Muscle of leg (tissue), 11 donors: ENCODE data around the gene MIF4GD. TPM values are rescaled to one million over a fixed set of nuclear protein-coding genes. Genes with fewer than 3 reads are reported as not detected.

Experiments
- DNase-seq: peaks from one replicate; pipeline ENCODE4 v3.0.0; 2013
- H3K27ac ChIP-seq: one replicate; pipeline ENCODE4 v1.5.1; 2013; ENCODE audit warnings: mild to moderate bottlenecking, low read length, control low read depth
- H3K27me3 ChIP-seq: one replicate; pipeline ENCODE4 v1.6.1; 2013; ENCODE audit warnings: low read length; ENCODE audit not compliant: control insufficient read depth, insufficient read depth
- H3K36me3 ChIP-seq: one replicate; pipeline ENCODE4 v1.6.1; 2013; ENCODE audit warnings: low read length; ENCODE audit not compliant: control insufficient read depth, insufficient read depth
- H3K4me1 ChIP-seq: one replicate; pipeline ENCODE4 v1.6.1; 2013; ENCODE audit warnings: low read length; ENCODE audit not compliant: control insufficient read depth, insufficient read depth
- H3K4me3 ChIP-seq: one replicate; pipeline ENCODE4 v1.5.1; 2013; ENCODE audit warnings: low read length, control low read depth
- H3K9me3 ChIP-seq: replicated peaks from 2 replicates; pipeline ENCODE4 v1.6.1; 2013; ENCODE audit warnings: low read depth, low read length; ENCODE audit not compliant: control insufficient read depth
- WGBS: methylation state at CpG from one replicate; pipeline ENCODE4 v1.1.5; 2013; ENCODE audit warnings: missing lambda C conversion rate; ENCODE audit not compliant: insufficient coverage; 5-methylcytosine and 5-hydroxymethylcytosine counted together
- polyA plus RNA-seq, 8 donors: library from polyadenylated mRNA; unstranded; fragments of 120-200 nt; gene quantifications; one replicate each; pipeline versions ENCODE4 v1.2.1 to v1.2.3, GENCODE V29; 2013; ENCODE audit warnings: inconsistent platforms in 1 of 8, low replicate concordance in 1 of 8; ENCODE audit not compliant: insufficient read length in 8 of 8, insufficient read depth in 1 of 8
- total RNA-seq: library from RNA; stranded (reverse); fragments of 120-200 nt; gene quantifications from one replicate; pipeline ENCODE4 v1.2.4, GENCODE V29; 2013

Gene MIF4GD
- total and polyA plus RNA-seq, 9 donors: 9.4 to 14.8 (median 12.5) TPM

DNA sequence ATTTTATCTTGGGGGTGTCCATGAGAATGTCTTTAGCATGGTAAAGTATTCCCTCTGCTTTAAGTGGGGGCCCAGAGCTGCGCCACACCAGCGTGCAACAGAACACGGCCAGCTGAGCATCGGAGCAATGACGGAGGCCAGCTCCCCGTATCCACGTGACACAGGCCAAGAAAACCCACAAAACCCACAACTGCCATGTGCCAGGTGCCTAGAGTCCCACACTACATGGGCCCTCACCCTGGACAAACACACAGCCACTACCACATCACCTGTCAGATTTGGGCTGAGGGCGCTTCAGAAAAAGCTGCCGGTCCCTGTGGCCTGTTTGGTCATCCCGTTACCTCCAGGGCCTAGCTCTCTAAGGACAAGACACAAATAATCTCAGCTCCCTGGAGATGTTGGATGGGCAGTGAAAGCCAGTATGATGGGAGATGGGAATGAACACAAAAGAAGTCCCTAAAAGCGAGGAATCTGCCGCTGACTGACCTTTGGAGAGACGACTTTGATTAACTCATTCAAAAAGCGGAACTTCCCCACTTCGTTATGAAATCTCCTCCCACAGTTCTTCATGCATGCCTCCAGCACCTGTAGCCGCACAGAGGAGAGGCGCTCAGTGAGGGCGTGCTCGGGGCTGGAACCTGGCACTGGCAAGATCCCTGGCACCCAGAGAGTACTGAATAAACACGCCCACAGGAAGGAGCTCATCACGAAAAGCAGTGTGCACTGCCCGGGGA lies 26.7 kb downstream of the MIF4GD start:
- DNase-seq: no peak
- Histone ChIP-seq H3K27ac (no peak overlapping the region), H3K4me1 (peaks cover 13% of the 10 kb centered on the region), H3K9me3 (no peaks in the 10 kb centered on the region), H3K4me3 (no peak overlapping the region), H3K27me3 (no peaks in the 10 kb centered on the region), H3K36me3 (peaks cover 79% of the 10 kb centered on the region)
- 86% methylated on average over 19 of the region's 22 CpGs for WGBS

DNA sequence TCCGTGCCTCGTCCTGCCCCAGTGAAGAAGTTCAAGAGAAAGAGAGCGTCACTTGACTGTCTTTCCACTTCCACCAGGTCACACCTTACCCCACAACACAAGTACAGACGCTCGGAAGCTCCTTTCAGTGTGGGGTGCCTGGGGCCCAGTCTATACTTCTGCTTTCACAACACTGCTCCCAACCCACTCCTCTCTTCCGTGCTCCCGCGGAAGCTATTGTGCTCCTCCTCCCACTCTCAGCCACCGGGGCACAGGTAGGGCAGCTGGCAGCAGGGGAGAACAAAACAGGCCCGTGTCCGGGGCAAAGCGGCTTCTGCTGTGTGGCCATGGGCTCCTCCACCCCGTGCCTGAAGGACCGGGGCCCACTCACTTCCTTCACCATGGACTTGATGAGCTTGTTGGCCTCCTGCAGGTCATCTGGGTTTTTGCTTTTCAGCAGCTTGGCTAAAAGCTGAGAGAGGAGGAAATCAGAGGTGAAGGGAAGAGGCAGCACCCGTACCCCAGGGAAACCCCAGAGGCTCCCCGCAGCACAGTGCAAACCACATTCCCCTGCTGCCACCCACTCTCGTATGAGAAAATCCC lies 28.5 kb downstream of the MIF4GD start:
- H3K27ac ChIP-seq: no peak overlapping the region
- no peaks in the 10 kb centered on the region for H3K27me3 ChIP-seq
- peaks cover 91% of the 10 kb centered on the region for H3K36me3 ChIP-seq
- no peak for DNase-seq
- H3K4me3 ChIP-seq: no peak overlapping the region
- 92% methylated on average over 11 of the region's 17 CpGs for WGBS
- H3K4me1 ChIP-seq: peaks cover 3% of the 10 kb centered on the region
- no peaks in the 10 kb centered on the region for H3K9me3 ChIP-seq

DNA sequence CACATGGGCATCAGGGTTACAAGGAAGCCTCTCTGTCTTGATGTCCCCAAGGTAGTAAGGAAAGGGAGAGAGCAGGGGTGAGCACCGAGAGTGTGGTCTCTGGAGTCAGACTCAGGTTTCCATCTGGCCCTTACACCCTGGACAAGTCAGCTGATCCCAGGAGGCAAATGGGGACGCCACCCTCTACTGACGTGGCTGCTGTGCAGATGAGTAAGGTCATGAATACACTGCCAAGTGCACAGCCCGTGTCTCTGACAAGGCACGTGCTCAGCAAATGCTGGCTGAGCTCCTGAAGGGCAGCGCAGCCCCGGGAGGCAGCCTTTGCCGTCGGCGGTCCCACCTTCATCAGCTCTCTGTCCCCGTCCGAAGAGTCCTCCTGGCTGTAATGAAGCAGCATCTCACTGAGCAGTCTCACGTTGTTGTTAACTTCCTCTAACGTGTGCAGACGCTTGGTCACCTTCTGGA lies 29.0 kb downstream of the MIF4GD start:
- H3K36me3 ChIP-seq: peaks cover 95% of the 10 kb centered on the region
- H3K27ac ChIP-seq: no peak overlapping the region
- no peaks in the 10 kb centered on the region for H3K27me3 ChIP-seq
- peaks cover 4% of the 10 kb centered on the region for H3K4me1 ChIP-seq
- no peak overlapping the region for H3K4me3 ChIP-seq
- no peaks in the 10 kb centered on the region for H3K9me3 ChIP-seq
- DNase-seq: no peak
- 69% methylated on average over 15 of the region's 15 CpGs for WGBS

DNA sequence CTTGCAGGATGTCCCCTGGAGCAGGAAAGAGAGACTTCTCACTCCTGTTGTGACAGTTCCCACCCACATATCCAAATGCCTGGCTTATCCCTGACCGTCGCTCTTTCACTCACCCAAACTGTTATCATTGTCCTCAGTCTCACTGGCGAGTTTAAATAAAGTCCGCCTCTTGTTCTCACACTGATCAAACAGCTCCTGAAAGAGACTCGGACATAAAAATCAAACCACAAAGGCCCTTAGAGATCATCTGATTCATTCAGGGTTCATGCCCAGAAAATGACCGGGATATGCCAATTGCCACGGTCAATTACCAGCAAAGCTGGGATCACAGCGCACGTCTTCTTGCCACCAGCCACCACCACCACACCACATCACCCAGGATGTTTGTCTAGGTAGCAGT lies 29.5 kb downstream of the MIF4GD start:
- no peak overlapping the region for H3K27ac ChIP-seq
- WGBS: 78% methylated on average over 4 of the region's 9 CpGs
- H3K4me1 ChIP-seq: peaks cover 5% of the 10 kb centered on the region
- no peaks in the 10 kb centered on the region for H3K9me3 ChIP-seq
- peaks cover 99% of the 10 kb centered on the region for H3K36me3 ChIP-seq
- no peak overlapping the region for H3K4me3 ChIP-seq
- H3K27me3 ChIP-seq: no peaks in the 10 kb centered on the region
- DNase-seq: no peak

DNA sequence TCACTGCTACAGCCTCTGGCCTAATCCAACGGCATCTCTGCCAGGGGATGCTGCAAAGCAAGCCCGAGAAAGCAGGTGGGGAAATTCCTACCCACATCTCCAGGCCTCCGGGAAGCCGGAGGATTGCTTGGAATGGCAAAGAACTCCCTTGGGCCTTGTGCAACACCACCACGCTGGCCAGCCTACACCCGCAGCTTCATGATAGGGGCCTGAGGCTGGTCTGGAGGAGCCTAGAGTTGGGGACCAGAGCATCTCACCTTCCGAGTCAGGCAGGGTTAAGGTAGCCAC lies 29.9 kb downstream of the MIF4GD start:
- WGBS: 100% methylated on average over 1 of the region's 7 CpGs
- DNase-seq: no peak
- Histone ChIP-seq H3K4me1 (peaks cover 5% of the 10 kb centered on the region), H3K4me3 (no peak overlapping the region), H3K36me3 (peaks cover 95% of the 10 kb centered on the region), H3K9me3 (no peaks in the 10 kb centered on the region), H3K27me3 (no peaks in the 10 kb centered on the region), H3K27ac (no peak overlapping the region)

DNA sequence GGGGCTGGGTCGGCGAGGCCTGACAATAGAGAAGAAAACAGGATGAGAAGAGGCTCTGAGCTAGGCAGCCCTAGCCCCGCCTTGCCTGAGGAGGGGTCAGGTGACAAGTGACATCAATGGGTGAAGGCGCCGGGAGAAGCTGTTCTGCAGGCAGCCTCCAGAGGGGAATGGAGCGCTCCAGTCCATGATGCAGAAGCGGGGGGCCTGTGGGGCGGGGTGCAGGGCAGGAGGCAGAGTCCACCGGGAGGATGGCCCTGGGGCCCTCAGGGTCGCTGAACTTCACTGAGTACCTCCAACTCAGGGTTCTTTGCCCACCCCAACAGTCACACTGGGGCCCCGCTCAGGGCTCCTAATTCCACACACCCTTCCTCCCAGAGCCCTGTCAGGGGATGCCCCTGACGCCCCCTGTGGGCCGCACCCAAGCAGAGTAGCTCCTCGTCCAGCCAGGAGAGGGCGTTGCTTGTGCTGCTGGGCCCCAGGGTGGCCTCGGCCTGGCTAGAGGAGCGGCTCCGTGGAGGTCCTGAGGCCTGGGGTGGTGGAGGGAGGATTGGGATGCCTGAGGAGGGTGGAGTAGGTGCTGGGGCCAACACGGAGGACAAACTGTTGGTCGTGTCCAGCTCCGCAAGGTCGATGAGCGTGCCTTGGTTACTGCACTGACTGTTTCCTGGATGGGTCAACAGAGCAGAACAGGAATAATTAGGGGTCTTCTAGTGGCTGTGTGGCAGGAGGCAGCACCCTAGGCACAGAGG lies 30.5 kb downstream of the MIF4GD start:
- H3K4me3 ChIP-seq: no peak overlapping the region
- no peaks in the 10 kb centered on the region for H3K9me3 ChIP-seq
- peaks cover 5% of the 10 kb centered on the region for H3K4me1 ChIP-seq
- H3K36me3 ChIP-seq: peaks cover 94% of the 10 kb centered on the region
- 43% methylated on average over 21 of the region's 23 CpGs for WGBS
- no peak for DNase-seq
- no peaks in the 10 kb centered on the region for H3K27me3 ChIP-seq
- no peak overlapping the region for H3K27ac ChIP-seq

DNA sequence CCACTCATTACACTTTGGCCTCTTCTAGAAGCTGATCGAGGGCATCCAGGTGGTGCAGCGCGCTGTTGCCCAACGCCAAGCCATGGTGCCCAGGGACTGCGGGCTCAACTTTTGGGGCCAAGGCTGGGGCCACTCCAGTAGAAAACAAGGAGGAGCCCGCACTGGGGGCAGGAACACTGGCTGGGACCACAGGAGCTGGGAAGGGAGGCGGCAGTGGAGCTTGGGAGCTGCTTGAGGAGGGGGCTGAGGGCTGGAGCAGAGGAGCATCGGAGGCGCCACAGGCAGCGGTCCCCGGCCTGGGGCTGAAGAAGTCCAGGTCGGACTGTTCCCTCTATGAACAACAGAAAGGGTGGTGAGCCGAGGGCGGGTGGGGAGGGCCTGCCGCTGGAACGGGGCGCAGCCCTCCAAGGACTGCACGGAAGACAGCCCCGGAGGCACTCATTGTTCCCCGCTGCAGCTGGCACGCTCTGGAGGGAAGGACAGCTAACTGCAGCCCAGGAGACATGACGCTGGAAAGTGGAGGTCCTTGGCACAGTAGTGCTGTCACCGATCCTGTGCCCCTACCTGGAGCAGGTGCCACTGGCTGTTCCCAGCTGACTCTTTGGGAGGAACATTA lies 31.1 kb downstream of the MIF4GD start:
- H3K27ac ChIP-seq: no peak overlapping the region
- DNase-seq: no peak
- no peaks in the 10 kb centered on the region for H3K9me3 ChIP-seq
- 84% methylated on average over 22 of the region's 23 CpGs for WGBS
- H3K36me3 ChIP-seq: peaks cover 93% of the 10 kb centered on the region
- H3K27me3 ChIP-seq: no peaks in the 10 kb centered on the region
- H3K4me1 ChIP-seq: peaks cover 5% of the 10 kb centered on the region
- H3K4me3 ChIP-seq: no peak overlapping the region

DNA sequence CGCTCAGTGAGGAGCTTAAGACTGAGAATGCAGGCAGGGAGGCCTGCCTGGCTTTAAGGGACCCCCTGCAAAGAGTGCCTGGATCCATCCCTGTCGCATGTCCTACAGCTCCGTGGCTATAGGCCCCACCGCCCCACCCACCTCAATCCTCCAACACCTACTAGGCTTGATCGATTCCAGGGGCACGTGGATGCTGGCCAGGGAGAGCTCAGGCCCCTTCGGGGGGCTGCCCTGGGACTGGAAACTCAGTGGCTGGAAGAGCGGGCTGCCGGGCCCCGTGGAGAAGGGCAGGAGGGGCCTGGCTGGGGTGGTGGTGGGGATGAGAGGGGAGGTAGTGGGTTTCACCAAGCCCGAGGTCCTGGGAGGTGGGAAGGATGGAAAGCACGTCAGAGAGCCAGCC lies 31.8 kb downstream of the MIF4GD start:
- H3K36me3 ChIP-seq: peaks cover 93% of the 10 kb centered on the region
- H3K9me3 ChIP-seq: no peaks in the 10 kb centered on the region
- H3K4me3 ChIP-seq: no peak overlapping the region
- H3K4me1 ChIP-seq: peaks cover 5% of the 10 kb centered on the region
- 66% methylated on average over 6 of the region's 12 CpGs for WGBS
- H3K27me3 ChIP-seq: no peaks in the 10 kb centered on the region
- DNase-seq: no peak
- no peak overlapping the region for H3K27ac ChIP-seq

DNA sequence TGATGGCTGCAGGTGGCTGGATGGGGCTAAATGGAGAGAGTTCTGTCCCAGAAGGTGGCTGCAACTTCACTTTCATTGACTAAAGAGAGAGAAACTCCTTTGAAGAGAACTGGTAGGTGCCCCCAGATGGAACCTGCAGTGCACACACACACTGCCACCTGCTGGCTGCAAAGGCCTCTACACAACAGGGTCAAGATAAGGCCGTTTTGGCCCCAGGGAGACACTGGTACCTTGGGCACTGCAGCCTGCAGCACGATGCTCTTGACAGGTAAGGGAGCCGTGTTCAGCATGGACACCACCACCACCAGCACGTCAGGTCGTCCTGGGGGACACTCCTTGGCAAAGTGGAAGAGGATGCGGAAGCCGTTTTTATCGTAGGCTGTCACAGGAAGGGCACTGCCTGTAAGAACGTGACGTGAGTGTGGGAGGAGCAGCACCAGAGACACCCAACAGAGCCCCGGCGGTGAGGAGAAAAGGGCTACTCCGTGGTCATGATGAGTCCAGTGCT lies 32.3 kb downstream of the MIF4GD start:
- 45% methylated on average over 11 of the region's 13 CpGs for WGBS
- DNase-seq: peak; percentile 60
- Histone ChIP-seq H3K36me3 (peaks cover 90% of the 10 kb centered on the region), H3K27me3 (no peaks in the 10 kb centered on the region), H3K4me3 (no peak overlapping the region), H3K9me3 (no peaks in the 10 kb centered on the region), H3K27ac (no peak overlapping the region), H3K4me1 (peaks cover 5% of the 10 kb centered on the region)

DNA sequence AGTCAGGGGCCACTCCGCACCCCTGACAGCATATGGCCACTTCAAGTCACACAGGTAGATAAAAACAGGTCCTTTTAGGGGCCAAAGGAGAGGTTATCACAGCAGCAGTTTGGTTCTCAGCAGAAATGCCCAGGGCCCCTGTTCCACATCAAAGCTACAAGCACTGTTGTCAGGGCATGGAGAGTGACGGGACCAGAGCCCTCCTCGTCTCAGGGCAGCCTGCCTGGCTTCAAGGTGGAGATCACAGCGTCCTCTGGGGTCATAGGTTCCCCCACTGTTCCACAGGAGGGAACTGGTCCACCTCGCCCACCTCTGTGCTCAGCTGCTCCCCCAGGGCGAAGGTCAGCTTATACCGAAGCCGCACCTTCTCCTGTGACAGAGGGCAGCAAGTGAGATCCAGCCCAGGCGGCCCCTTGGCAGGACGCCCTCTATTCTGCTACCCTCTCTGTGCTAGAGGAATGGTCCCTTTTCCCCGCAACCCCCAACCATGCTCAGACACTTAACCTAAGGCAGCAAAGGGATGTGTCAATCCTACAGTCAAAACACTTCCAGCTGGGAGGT lies 32.9 kb downstream of the MIF4GD start:
- no peak overlapping the region for H3K4me3 ChIP-seq
- no peak for DNase-seq
- H3K36me3 ChIP-seq: peaks cover 88% of the 10 kb centered on the region
- no peaks in the 10 kb centered on the region for H3K27me3 ChIP-seq
- peaks cover 5% of the 10 kb centered on the region for H3K4me1 ChIP-seq
- 77% methylated on average over 10 of the region's 11 CpGs for WGBS
- H3K9me3 ChIP-seq: no peaks in the 10 kb centered on the region
- H3K27ac ChIP-seq: no peak overlapping the region
